ENCODE measurements around the gene RTCA. TPM values are rescaled to one million over a fixed set of nuclear protein-coding genes. Genes with fewer than 3 reads are reported as not detected.

RTCA gene
- total RNA-seq, 1 experiment from 2014 or later, result 33.6 TPM

DNA sequence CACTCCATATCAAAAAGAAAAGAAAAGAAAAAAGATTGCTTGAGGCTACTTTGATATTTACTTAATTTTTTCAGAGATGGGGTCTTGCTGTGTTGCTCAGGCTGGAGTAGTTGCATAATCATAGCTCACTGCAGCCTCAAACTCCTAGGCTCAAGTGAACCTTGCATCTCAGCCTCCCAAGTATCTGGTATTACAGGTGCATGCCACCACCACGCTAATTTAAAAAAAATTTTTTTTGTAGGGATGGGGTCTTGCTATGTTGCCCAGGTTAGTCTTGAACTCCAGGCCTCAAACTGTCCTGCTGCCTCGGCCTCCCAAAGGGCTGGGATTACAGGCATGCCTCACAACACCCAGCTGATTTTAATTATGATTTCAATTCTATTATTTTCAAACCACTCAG lies 38.2 kb downstream of the RTCA start:
- H3K4me2 ChIP-seq (ENCODE audit: insufficient read depth, insufficient read length, low read length), result no peak overlapping the region
- no peak overlapping the region for H4K91ac ChIP-seq (ENCODE audit: insufficient read length, low read depth, low read length)
- no peak overlapping the region for H2AK5ac ChIP-seq (ENCODE audit: insufficient read length, low read length)
- Mint-ChIP-seq H3K27ac (no peak overlapping the region; a peak in 1 of 7 replicates), H3K27me3 (ENCODE audit: low read depth) (no peaks in the 10 kb centered on the region), H3K36me3 (ENCODE audit: insufficient read depth in 1 of 3, low read depth in 3 of 3) (peaks cover 0 to 4% (median 0%) of the 10 kb centered on the region in 3 experiments; a peak in 2 of 7 replicates), H3K4me1 (peaks cover 26 to 32% of the 10 kb centered on the region in 2 experiments), H3K4me3 (no peak overlapping the region), H3K9me3 (no peaks in the 10 kb centered on the region; a peak in 1 of 5 replicates)
- no peaks in the 10 kb centered on the region for H3K9me3 ChIP-seq (ENCODE audit: control insufficient read depth, low read depth, low read length)
- H2BK15ac ChIP-seq (ENCODE audit: low read depth, low read length), result no peak overlapping the region
- H4K8ac ChIP-seq (replicated peaks; ENCODE audit: insufficient read length, low read depth, low read length), result no peak overlapping the region
- no peak overlapping the region for H2AFZ ChIP-seq (ENCODE audit: low read length)
- H3K4me1 ChIP-seq (ENCODE audit: insufficient read depth, low read length), result 0 out of 2 replicates have a peak, but pooled peaks cover 3% of the 10 kb centered on the region
- H2BK5ac ChIP-seq (ENCODE audit: insufficient read length, low read length), result no peak overlapping the region
- WGBS (ENCODE audit: extremely low coverage, insufficient read length, low lambda C conversion rate), result no CpG with 5 or more reads among the region's 2 CpGs
- no peak overlapping the region for H2BK120ac ChIP-seq (ENCODE audit: low read depth, low read length, poor library complexity, severe bottlenecking)
- H3K79me2 ChIP-seq (ENCODE audit: insufficient read depth, low read length), result no peaks in the 10 kb centered on the region
- H3K27me3 ChIP-seq (ENCODE audit: insufficient read depth, low read length), result no peaks in the 10 kb centered on the region
- no peak overlapping the region for H2BK12ac ChIP-seq (ENCODE audit: insufficient read length, low read depth, low read length)
- H3K18ac ChIP-seq (ENCODE audit: insufficient read length, low read depth, low read length), result no peak overlapping the region
- H3K23me2 ChIP-seq (ENCODE audit: insufficient read length, low read depth, low read length, poor library complexity, severe bottlenecking), result no peaks in the 10 kb centered on the region
- TF ChIP-seq, protein P1, sequence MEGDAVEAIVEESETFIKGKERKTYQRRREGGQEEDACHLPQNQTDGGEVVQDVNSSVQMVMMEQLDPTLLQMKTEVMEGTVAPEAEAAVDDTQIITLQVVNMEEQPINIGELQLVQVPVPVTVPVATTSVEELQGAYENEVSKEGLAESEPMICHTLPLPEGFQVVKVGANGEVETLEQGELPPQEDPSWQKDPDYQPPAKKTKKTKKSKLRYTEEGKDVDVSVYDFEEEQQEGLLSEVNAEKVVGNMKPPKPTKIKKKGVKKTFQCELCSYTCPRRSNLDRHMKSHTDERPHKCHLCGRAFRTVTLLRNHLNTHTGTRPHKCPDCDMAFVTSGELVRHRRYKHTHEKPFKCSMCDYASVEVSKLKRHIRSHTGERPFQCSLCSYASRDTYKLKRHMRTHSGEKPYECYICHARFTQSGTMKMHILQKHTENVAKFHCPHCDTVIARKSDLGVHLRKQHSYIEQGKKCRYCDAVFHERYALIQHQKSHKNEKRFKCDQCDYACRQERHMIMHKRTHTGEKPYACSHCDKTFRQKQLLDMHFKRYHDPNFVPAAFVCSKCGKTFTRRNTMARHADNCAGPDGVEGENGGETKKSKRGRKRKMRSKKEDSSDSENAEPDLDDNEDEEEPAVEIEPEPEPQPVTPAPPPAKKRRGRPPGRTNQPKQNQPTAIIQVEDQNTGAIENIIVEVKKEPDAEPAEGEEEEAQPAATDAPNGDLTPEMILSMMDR (conservative IDR thresholded peaks at IDR 0.05), result no peak
- H3K9ac ChIP-seq (ENCODE audit: extremely low read depth, insufficient read length, low read length), result no peak overlapping the region
- no peak overlapping the region for H3K56ac ChIP-seq (ENCODE audit: insufficient read length, low read depth, low read length)
- no peak overlapping the region for H3K14ac ChIP-seq (ENCODE audit: insufficient read depth, low read length)
- no peaks in the 10 kb centered on the region for H4K20me1 ChIP-seq (ENCODE audit: control insufficient read depth, insufficient read depth, insufficient read length)
- DNase-seq, result no peak
- H3K23ac ChIP-seq (ENCODE audit: insufficient read length, low read depth, low read length), result no peak overlapping the region
- H3T11ph ChIP-seq (ENCODE audit: low read length), result no peak overlapping the region
- H3K4ac ChIP-seq (ENCODE audit: low read depth, low read length), result no peak overlapping the region
- no peaks in the 10 kb centered on the region for H3K79me1 ChIP-seq (ENCODE audit: insufficient read depth, low read depth, low read length, poor library complexity, severe bottlenecking)
- no peak overlapping the region for H3K27ac ChIP-seq (ENCODE audit: insufficient read length, low read depth, low read length)
- peak overlapping the region; percentile 60 for H2BK20ac ChIP-seq (ENCODE audit: low read depth, low read length, poor library complexity, severe bottlenecking)
- H4K5ac ChIP-seq (ENCODE audit: insufficient read length, low read depth, low read length), result no peak overlapping the region
